ENCODE measurements around the gene C10orf105.

Gene C10orf105

GRCh38 chr10:71751515-71752224 is 32.1 kb upstream of the C10orf105 start:
- DNase-seq: no peak

- no peak for DNase-seq
Observed at GRCh38 chr10:71750986-71751385, 31.4 kb upstream of the C10orf105 start.

- no peak for DNase-seq
Observed at GRCh38 chr10:71750124-71750841, 30.7 kb upstream of the C10orf105 start.

GRCh38 chr10:71749396-71749795 is 29.8 kb upstream of the C10orf105 start:
- no peak for DNase-seq

- DNase-seq: peak; percentile 93
Observed at GRCh38 chr10:71748671-71749191, 29.2 kb upstream of the C10orf105 start.

GRCh38 chr10:71747551-71748523 is 28.3 kb upstream of the C10orf105 start:
- DNase-seq: peak; percentile 69

- DNase-seq: peak; percentile 98
Observed at GRCh38 chr10:71747039-71747531, 27.5 kb upstream of the C10orf105 start.

- DNase-seq: peak; percentile 98
Observed at GRCh38 chr10:71746344-71747037, 26.9 kb upstream of the C10orf105 start.

GRCh38 chr10:71745664-71746250 is 26.2 kb upstream of the C10orf105 start:
- no peak for DNase-seq

GRCh38 chr10:71744897-71745663 is 25.5 kb upstream of the C10orf105 start:
- DNase-seq: no peak

- DNase-seq: peak; percentile 71
Observed at GRCh38 chr10:71743866-71744265, 24.3 kb upstream of the C10orf105 start.

- no peak for DNase-seq
Observed at GRCh38 chr10:71743089-71743838, 23.7 kb upstream of the C10orf105 start.

- DNase-seq: no peak
Observed at GRCh38 chr10:71742301-71743088, 22.9 kb upstream of the C10orf105 start.

GRCh38 chr10:71741671-71742070 is 22.1 kb upstream of the C10orf105 start:
- no peak for DNase-seq

GRCh38 chr10:71741029-71741428 is 21.5 kb upstream of the C10orf105 start:
- no peak for DNase-seq

- peak; percentile 73 for DNase-seq
Observed at GRCh38 chr10:71740069-71740653, 20.6 kb upstream of the C10orf105 start.

- DNase-seq: no peak
Observed at GRCh38 chr10:71739358-71739900, 19.9 kb upstream of the C10orf105 start.

- no peak for DNase-seq
Observed at GRCh38 chr10:71737834-71738197, 18.2 kb upstream of the C10orf105 start.
